HepG2 (cell line): ENCODE data around the gene ZNF507. TPM values are rescaled to one million over a fixed set of nuclear protein-coding genes. Genes with fewer than 3 reads are reported as not detected.

ENCODE experiments used
- SMC3 ChIP-seq: IDR thresholded peaks from 2 replicates; pipeline ENCODE4 v1.6.1; 2011; ENCODE audit warnings: low read length, improper control_type of control experiment
- polyA plus RNA-seq, 8 experiments: library from polyadenylated mRNA; depleted of rRNA in 3 of 8; stranded (reverse) in 7 of 8; unstranded in 1 of 8; fragments of >200 nt; fragmentation: Illumina TruSeq in 4 of 8; extraction: Trizol in 4 of 8; gene quantifications; 2 replicates each; pipeline versions ENCODE4 v1.2.1 to v1.2.3, GENCODE V29; 2011 to 2016; ENCODE audit warnings: low read depth in 4 of 8, missing spikeins in 1 of 8, mixed read lengths in 1 of 8; ENCODE audit not compliant: insufficient read depth in 1 of 8
- total RNA-seq, 5 experiments: library from RNA; depleted of rRNA; stranded (reverse); fragments of >200 nt; fragmentation: Illumina TruSeq; extraction: Trizol; gene quantifications; 2 replicates each; pipeline ENCODE4 v1.2.3, GENCODE V29; 2016; ENCODE audit warnings: low read depth in 1 of 5
- TF ChIP-seq, protein P1 (sequence below): IDR thresholded peaks from 2 replicates; pipeline ENCODE4 v1.6.1; 2016; ENCODE audit warnings: control low read depth
- TF ChIP-seq, protein P2 (sequence below): IDR thresholded peaks from 2 replicates; pipeline ENCODE4 v1.6.1; 2016; ENCODE audit warnings: missing compliant biosample characterization, missing genetic modification reagents, borderline replicate concordance

ZNF507 gene
- total and polyA plus RNA-seq, 2 of the 13 experiments (the other 11 are each of a cell fraction or from before 2014, with no cell fraction given): 7.3 to 10.9 TPM

DNA sequence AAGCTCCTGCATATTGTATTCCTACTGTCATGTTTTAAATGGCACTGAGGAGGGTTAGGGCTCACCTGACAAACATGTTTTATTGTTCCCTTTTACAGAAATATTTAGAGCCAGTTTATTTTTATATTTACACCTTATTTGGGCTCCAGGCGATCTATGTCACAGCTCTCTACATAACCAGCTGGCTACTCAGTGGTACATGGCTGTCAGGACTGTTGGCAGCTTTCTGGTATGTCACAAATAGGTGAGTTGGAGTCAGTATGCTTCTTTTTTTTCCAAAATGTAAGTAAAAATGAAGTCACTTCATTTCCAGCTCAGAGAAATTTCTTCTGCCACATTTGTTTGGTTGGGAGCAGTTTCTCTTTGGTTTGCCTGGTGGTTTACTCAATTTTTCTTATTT lies 91.7 kb downstream of the ZNF507 start (continued):
- TF ChIP-seq, protein P1, sequence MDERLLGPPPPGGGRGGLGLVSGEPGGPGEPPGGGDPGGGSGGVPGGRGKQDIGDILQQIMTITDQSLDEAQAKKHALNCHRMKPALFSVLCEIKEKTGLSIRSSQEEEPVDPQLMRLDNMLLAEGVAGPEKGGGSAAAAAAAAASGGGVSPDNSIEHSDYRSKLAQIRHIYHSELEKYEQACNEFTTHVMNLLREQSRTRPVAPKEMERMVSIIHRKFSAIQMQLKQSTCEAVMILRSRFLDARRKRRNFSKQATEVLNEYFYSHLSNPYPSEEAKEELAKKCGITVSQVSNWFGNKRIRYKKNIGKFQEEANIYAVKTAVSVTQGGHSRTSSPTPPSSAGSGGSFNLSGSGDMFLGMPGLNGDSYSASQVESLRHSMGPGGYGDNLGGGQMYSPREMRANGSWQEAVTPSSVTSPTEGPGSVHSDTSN (CRISPR knock-in tag): no peak
- no peak for TF ChIP-seq SMC3
- TF ChIP-seq, protein P2, sequence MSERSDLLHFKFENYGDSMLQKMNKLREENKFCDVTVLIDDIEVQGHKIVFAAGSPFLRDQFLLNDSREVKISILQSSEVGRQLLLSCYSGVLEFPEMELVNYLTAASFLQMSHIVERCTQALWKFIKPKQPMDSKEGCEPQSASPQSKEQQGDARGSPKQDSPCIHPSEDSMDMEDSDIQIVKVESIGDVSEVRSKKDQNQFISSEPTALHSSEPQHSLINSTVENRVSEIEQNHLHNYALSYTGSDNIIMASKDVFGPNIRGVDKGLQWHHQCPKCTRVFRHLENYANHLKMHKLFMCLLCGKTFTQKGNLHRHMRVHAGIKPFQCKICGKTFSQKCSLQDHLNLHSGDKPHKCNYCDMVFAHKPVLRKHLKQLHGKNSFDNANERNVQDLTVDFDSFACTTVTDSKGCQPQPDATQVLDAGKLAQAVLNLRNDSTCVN: no peak
- TF ChIP-seq, all 625 proteins: peak for 0

Other genes with a start within 250 kb of the ZNF507 start
- 9.8 and 25.2 TPM in 2 replicates for gene DPY19L3, start 60.2 kb downstream of the ZNF507 start, total RNA-seq (2016; rRNA removed; fragmentation: Illumina TruSeq; extraction: Trizol)
- gene DPY19L3, start 60.2 kb downstream of the ZNF507 start, polyA plus RNA-seq (2011; rRNA removed): 21.6 and 22.9 TPM in 2 replicates
- 332 and 370 TPM in 2 replicates for gene PDCD5, start 235.6 kb downstream of the ZNF507 start, total RNA-seq (2016; rRNA removed; fragmentation: Illumina TruSeq; extraction: Trizol)
- gene PDCD5, start 235.6 kb downstream of the ZNF507 start, polyA plus RNA-seq (2011; rRNA removed): 55.6 and 56.3 TPM in 2 replicates